Measurements from ENCODE around the gene REP15.
"Not testable (repeated sequence)": the region's sequence is repeated elsewhere in the genome, so short reads cannot be mapped to it uniquely, and the experiment has no call there.

- TF ChIP-seq HMGXB4 (CRISPR knock-in tag; IDR thresholded peaks at IDR 0.05); CTCF (IDR thresholded peaks at IDR 0.05); ZNF121 (CRISPR knock-in tag; IDR thresholded peaks at IDR 0.05); ATF2 (CRISPR knock-in tag; IDR thresholded peaks at IDR 0.05; ENCODE audit: borderline replicate concordance, low read depth); CREB1 (CRISPR knock-in tag; IDR thresholded peaks at IDR 0.05); USF2 (CRISPR knock-in tag; IDR thresholded peaks at IDR 0.05); MLX (CRISPR knock-in tag; IDR thresholded peaks at IDR 0.05); KAT7 (CRISPR knock-in tag; IDR thresholded peaks at IDR 0.05; ENCODE audit: borderline replicate concordance): not testable (repeated sequence)
Observed at GRCh38 chr12:27655476-27655875, 40.8 kb upstream of the REP15 start.

Data from WTC11 (cell line).